K562 (cell line): ENCODE data around the gene MYOM1. TPM values are rescaled to one million over a fixed set of nuclear protein-coding genes. Genes with fewer than 3 reads are reported as not detected.

Experiments used
- ATAC-seq: fragments of 200-7000 bp; cut with Tn5 transposase; 3 replicates; pipeline ENCODE4 v1.9.1; 2020; ENCODE audit warnings: moderate library complexity
- BruUV-seq: library from RNA; stranded (reverse); fragments of 400-500 nt; replicated peaks from 2 replicates; lab custom pipeline; 2021; lab: Mats Ljungman, UMichigan
- CTCF ChIA-PET: fragments of 300-600 bp; formaldehyde crosslinking; extraction: SDS; loops from one replicate; lab custom pipeline; 2021; ENCODE audit warnings: low intra/inter-chr PET ratio; lab: Yijun Ruan, JAX
- POLR2A ChIA-PET: fragments of 300-600, 350-650 bp; sonication (Branson Sonifier 250); formaldehyde crosslinking; extraction: SDS; loops from one replicate; lab custom pipeline; 2021; ENCODE audit warnings: antibody characterized with exemption, inconsistent platforms; lab: Yijun Ruan, JAX
- DNase-seq, 4 experiments: peaks; one replicate each; pipeline versions ENCODE4 v3.0.0 to v3.0.0-alpha.2; 2011 to 2018; ENCODE audit warnings: low spot score in 3 of 4, mixed read lengths in 3 of 4; ENCODE audit errors: extremely low read depth in 1 of 4
- FAIRE-seq: peaks from 2 replicates; lab custom pipeline; 2011; peaks lifted over from hg19 to GRCh38; lab: Jason Lieb, UNC
- H2AFZ ChIP-seq: 2 replicates; pipeline ENCODE4 v1.6.0; 2011; ENCODE audit warnings: low read depth, low read length, control low read depth, inconsistent platforms
- H3K27ac ChIP-seq: fragments of 200-600 bp; 3 replicates; pipeline ENCODE4 v1.8.0; 2011; ENCODE audit warnings: low read depth, mild to moderate bottlenecking, control low read depth, inconsistent platforms, low read length, moderate library complexity, mixed read lengths; ENCODE audit errors: extremely low read depth
- H3K27me3 ChIP-seq, 2 experiments: fragments of 300-600 bp in 1 of 2; 2 replicates in 1 of 2; 3 replicates in 1 of 2; pipeline versions ENCODE4 v1.6.0 to v1.8.0; 2011; ENCODE audit warnings: inconsistent platforms in 2 of 2, low read length in 2 of 2, mild to moderate bottlenecking in 1 of 2, mixed read lengths in 1 of 2, moderate library complexity in 1 of 2; ENCODE audit not compliant: control insufficient read depth in 2 of 2, insufficient read depth in 2 of 2
- H3K36me3 ChIP-seq: fragments of 300-600 bp; 3 replicates; pipeline ENCODE4 v1.8.0; 2011; ENCODE audit warnings: mild to moderate bottlenecking, low read length, inconsistent platforms; ENCODE audit not compliant: control insufficient read depth, insufficient read depth
- H3K4me1 ChIP-seq, 2 experiments: fragments of 200-600 bp in 1 of 2; replicated peaks in 1 of 2; 2 replicates in 1 of 2; 3 replicates in 1 of 2; pipeline versions ENCODE4 v1.5.1 to v1.8.0; 2011; ENCODE audit warnings: inconsistent platforms in 2 of 2, low read length in 2 of 2, mild to moderate bottlenecking in 1 of 2, mixed read lengths in 1 of 2, moderate library complexity in 1 of 2; ENCODE audit not compliant: control insufficient read depth in 2 of 2, insufficient read depth in 2 of 2
- H3K4me2 ChIP-seq: 2 replicates; pipeline ENCODE4 v1.6.1; 2011; ENCODE audit warnings: low read length, control low read depth, inconsistent platforms, mixed read lengths; ENCODE audit not compliant: insufficient read depth
- H3K4me3 ChIP-seq: fragments of 200-600 bp; sonication (generic), shearing (Covaris generic); 2 replicates; pipeline ENCODE4 v1.5.1; 2016; ENCODE audit warnings: control low read depth, inconsistent platforms
- H3K79me2 ChIP-seq: fragments of 200-600 bp; 3 replicates; pipeline ENCODE4 v1.8.0; 2011; ENCODE audit warnings: low read length, inconsistent platforms; ENCODE audit not compliant: control insufficient read depth, insufficient read depth
- H3K9ac ChIP-seq, 2 experiments: 2 replicates each; pipeline versions ENCODE4 v1.6.0 to v1.6.1; 2011; ENCODE audit warnings: low read depth in 2 of 2, low read length in 2 of 2, control low read depth in 1 of 2, inconsistent platforms in 1 of 2, mild to moderate bottlenecking in 1 of 2, mixed read lengths in 1 of 2; ENCODE audit not compliant: insufficient read depth in 1 of 2
- H3K9me1 ChIP-seq: one replicate; pipeline ENCODE4 v1.6.0; 2011; ENCODE audit warnings: inconsistent platforms, mild to moderate bottlenecking, low read length, moderate library complexity; ENCODE audit not compliant: control insufficient read depth, insufficient read depth
- H3K9me3 ChIP-seq: replicated peaks from 2 replicates; pipeline ENCODE4 v1.5.1; 2011; ENCODE audit warnings: low read depth, low read length, inconsistent platforms; ENCODE audit not compliant: control insufficient read depth, insufficient read depth
- H4K20me1 ChIP-seq: replicated peaks from 2 replicates; pipeline ENCODE4 v1.6.1; 2011; ENCODE audit warnings: low read length, inconsistent platforms, mixed read lengths; ENCODE audit not compliant: control insufficient read depth, insufficient read depth
- HNRNPH1 ChIP-seq: fragments of 200-400 bp; formaldehyde crosslinking; optimal IDR thresholded peaks from 2 replicates; pipeline ENCODE3; 2017; ENCODE audit warnings: low read depth, mild to moderate bottlenecking, low read length, moderate library complexity
- MTA2 ChIP-seq: fragments of 450-650 bp; IDR thresholded peaks from 2 replicates; pipeline ENCODE4 v1.6.1; 2016; ENCODE audit warnings: low read depth
- NFIC ChIP-seq: fragments of 450-650 bp; IDR thresholded peaks from 2 replicates; pipeline ENCODE4 v1.6.1; 2017; ENCODE audit warnings: mild to moderate bottlenecking, inconsistent platforms
- SMARCA5 ChIP-seq: fragments of 450-650 bp; IDR thresholded peaks from 2 replicates; pipeline ENCODE4 v1.6.1; 2016
- ZFP1 ChIP-seq: fragments of 450-650 bp; formaldehyde crosslinking; IDR thresholded peaks from 2 replicates; pipeline ENCODE4 v1.4.0; 2020; ENCODE audit warnings: mild to moderate bottlenecking, mixed read lengths
- ZNF639 ChIP-seq, 2 experiments: fragments of 200-800 bp in 1 of 2; sonication (Bioruptor generic) in 1 of 2; sonication (generic) in 1 of 2; formaldehyde crosslinking in 1 of 2; IDR thresholded peaks in 1 of 2; conservative IDR thresholded peaks in 1 of 2; 2 replicates each; pipeline versions ENCODE4 v1.5.0 to v1.6.1; 2016 to 2020; ENCODE audit warnings: missing compliant biosample characterization in 1 of 2, missing genetic modification characterization in 1 of 2, missing genetic modification reagents in 1 of 2
- WGBS: fragments of 100-300 bp; shearing (Covaris generic); methylation state at CpG from one replicate; pipeline ENCODE4 v1.1.6; 2016; ENCODE audit warnings: low coverage, mixed read lengths; ENCODE audit not compliant: insufficient coverage; ENCODE audit errors: missing lambda C conversion rate; 5-methylcytosine and 5-hydroxymethylcytosine counted together
- in situ Hi-C: fragments of 300-500 bp; cut with MboI; formaldehyde crosslinking; loops from 4 replicates; pipeline ENCODE4 v1.15.0; 2018; ENCODE audit warnings: inconsistent platforms, mixed read lengths
- intact Hi-C: fragments of 100-400 bp; cut with micrococcal nuclease; formaldehyde crosslinking; loops from 2 replicates; pipeline ENCODE4 v1.14.2; 2022
- polyA plus RNA-seq, 8 experiments: library from polyadenylated mRNA; depleted of rRNA in 4 of 8; stranded (reverse) in 5 of 8; unstranded in 3 of 8; fragments of >200 nt; fragmentation: Nextera tagmentation in 2 of 8; fragmentation: Illumina TruSeq in 1 of 8; extraction: Ambion mirVana in 2 of 8; extraction: Trizol in 1 of 8; gene quantifications; 2 replicates each; pipeline versions ENCODE4 v1.2.1 to v1.2.3, GENCODE V29; 2011 to 2014; ENCODE audit warnings: inconsistent platforms in 1 of 8, missing spikeins in 1 of 8
- total RNA-seq, 7 experiments: library from RNA; depleted of rRNA in 6 of 7; stranded (reverse); fragments of >200 nt in 6 of 7; fragmentation: Illumina TruSeq in 2 of 7; extraction: Trizol in 2 of 7; gene quantifications; 2 replicates each; pipeline versions ENCODE4 v1.2.1 to v1.2.3, GENCODE V29; 2011 to 2021; ENCODE audit warnings: low replicate concordance in 1 of 7

Gene MYOM1
- total and polyA plus RNA-seq, 9 of the 15 experiments (the other 6 are each of a cell fraction or from before 2014, with no cell fraction given): 0.01 to 0.62 (median 0.25) TPM

- ChIA-PET CTCF (interaction anchor here (3.1 kb wide), 1 partner anchor 221 kb away, joined by 19 read pairs; no protein-coding TSS in a partner anchor), POLR2A (interaction anchor here (0.6 kb wide), 1 partner anchor 580 kb away, joined by 3 read pairs; no protein-coding TSS in a partner anchor)
- BruUV-seq: no TSS peak
- no peak overlapping the region for H3K9ac ChIP-seq
- H3K9me1 ChIP-seq: no peaks in the 10 kb centered on the region
- DNase-seq (no peak), ATAC-seq (no peak), FAIRE-seq (no peak)
- H3K4me2 ChIP-seq: no peak overlapping the region
- no peaks in the 10 kb centered on the region for H3K9me3 ChIP-seq
- TF ChIP-seq SMARCA5 (no peak), HNRNPH1 (no peak), ZFP1 (CRISPR knock-in tag) (no peak), ZNF639 (CRISPR knock-in tag; conservative IDR thresholded peaks at IDR 0.05 in 1 of 2, IDR thresholded peaks at IDR 0.05 in 1 of 2) (no peak), NFIC (peak; percentile 61; the same call in 1 of the 2 replicates), MTA2 (no peak)
- intact Hi-C loops: loop anchor here (5.0 kb wide), 1 partner anchor 141 kb away; the partner anchor contains the start of gene LPIN2
- H3K27ac ChIP-seq: no peak overlapping the region
- no peak overlapping the region for H2AFZ ChIP-seq
- WGBS: 23% methylated on average over 8 of the region's 8 CpGs
- H4K20me1 ChIP-seq: no peaks in the 10 kb centered on the region
- H3K36me3 ChIP-seq: no peaks in the 10 kb centered on the region
- H3K27me3 ChIP-seq: no peaks in the 10 kb centered on the region
- no peak overlapping the region for H3K4me3 ChIP-seq
- in situ Hi-C loops: no loop called here
- H3K79me2 ChIP-seq: no peaks in the 10 kb centered on the region
- H3K4me1 ChIP-seq: peaks cover 3 to 5% of the 10 kb centered on the region in 2 experiments; a peak in 2 of 5 replicates
These were observed 66.6 kb downstream of the MYOM1 start for GRCh38 chr18:3153107-3153704.
